Fibroblast of peridontal ligament (primary cell): ENCODE data around the gene TSG101.
A peak's percentile ranks its signal among the peaks of the same experiment; 100 is the strongest.

ENCODE experiments used
- DNase-seq: peaks from one replicate; pipeline ENCODE4 v3.0.0-alpha.2; 2010; ENCODE audit errors: extremely low read depth

The TSG101 gene, protein sequence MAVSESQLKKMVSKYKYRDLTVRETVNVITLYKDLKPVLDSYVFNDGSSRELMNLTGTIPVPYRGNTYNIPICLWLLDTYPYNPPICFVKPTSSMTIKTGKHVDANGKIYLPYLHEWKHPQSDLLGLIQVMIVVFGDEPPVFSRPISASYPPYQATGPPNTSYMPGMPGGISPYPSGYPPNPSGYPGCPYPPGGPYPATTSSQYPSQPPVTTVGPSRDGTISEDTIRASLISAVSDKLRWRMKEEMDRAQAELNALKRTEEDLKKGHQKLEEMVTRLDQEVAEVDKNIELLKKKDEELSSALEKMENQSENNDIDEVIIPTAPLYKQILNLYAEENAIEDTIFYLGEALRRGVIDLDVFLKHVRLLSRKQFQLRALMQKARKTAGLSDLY

DNA sequence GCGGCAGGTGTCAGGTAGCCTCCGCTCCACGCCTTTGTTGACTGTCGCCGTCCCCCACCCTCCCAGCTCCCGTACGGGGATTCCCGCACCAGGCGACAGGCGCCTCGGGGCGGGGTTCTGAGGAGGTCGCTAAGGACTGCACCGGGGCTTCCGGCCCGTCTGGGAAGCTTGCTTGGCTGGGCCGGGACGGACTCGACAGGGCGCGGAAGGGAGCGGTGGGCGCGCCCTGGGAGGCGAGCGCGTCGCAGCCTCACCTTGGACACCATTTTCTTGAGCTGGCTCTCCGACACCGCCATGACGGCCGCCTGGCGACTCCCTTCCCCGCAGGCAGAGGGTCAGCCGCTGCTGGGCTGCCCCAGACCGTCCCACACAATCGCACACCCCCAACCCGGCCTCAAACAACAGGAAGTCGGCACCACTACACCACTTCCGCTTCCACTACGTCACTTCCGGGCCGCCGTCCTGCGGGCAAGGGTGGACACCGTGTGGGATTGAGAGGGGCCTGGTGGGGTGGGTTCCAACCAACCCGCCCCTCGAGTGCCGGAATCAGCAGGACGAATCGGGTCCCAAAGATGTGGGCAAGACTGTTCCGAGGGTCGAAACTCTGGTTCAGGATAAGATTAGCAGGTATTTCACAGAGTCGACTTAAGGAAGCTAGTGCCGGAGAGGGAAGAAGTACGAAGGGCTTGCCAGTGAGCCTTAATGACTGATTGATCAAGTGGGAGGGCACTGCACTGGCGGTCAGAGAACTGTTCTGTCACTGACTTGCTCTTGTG lies at the start of gene TSG101:
Gene TSG101, minus strand, starts transcription at position 422 of the 776 bp plus-strand sequence. Its CDS starts 126 bp downstream, at position 296.
- peak; percentile 92 for DNase-seq

DNA sequence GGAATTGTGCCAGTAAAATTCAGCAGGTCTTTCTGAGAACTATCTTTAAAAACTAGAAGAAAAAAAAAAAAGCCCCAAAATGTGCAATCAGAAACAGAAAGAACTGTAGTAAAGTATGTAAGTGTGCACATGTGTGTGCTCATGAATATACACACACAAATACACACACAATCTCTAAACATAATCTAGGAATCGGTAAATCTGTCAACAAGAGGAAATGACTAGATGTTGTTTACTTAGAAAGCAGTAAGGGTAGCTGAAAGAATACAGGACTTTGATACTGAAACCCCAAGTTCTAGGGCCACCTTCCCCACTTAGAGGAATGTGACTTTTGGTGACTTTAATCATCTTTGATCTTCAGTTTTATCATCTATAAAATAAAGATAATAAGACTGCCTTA lies 48.6 kb upstream of the TSG101 start:
- no peak for DNase-seq

DNA sequence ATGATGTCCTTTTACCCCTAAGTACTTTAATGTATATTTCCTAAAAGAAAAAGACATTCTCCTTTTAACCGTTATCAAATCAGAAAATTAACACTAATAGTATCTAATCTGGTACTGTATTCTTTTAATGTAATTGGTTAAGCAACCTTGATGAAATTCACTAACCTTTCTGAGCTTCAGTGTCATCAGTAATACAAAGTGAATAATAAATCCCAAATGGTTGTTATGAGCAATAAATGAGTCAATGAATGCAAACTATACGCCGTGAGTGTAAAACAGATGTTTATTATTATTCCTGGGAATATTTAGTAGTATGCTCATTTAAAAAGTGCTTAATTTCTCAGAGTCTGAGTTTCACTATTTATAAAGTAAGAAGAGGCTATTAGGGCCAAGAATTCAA lies 40.3 kb upstream of the TSG101 start:
- DNase-seq: peak; percentile 6

DNA sequence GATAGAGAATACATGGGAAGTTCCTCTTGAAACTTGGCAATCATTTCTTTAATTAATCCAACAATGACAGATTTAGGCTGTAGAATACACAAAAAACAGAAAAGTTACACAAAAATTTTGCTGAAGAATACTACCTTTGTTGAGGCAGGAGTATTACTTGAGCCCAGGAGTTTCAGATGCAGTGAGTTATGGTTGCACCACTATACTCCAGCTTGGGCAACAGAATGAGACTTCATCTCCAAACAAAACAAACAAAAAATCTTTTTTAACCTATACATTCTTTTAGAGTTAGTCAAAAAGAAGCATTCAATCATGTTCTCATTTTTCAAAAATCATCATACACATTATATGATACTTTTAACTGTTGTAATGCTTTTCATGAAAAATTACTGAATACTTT lies 39.7 kb upstream of the TSG101 start:
- no peak for DNase-seq

DNA sequence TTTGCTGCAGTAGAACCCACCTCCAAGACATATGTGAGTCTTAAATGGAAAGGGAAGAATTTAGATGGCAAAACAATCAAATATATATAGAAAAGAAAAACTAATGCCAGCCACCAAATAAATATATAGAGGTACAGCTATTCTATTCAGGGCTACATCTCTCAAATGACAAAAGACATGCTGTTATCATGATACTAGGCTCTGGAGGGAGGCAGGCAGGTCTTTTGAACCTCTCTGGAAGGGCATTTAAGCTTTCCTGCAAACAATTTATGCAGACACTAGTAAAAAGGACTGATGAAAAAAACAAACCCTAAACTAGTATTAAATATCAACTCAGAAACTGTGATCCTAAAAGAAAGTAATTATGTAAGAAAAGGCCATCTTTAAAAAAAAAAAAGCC lies 37.4 kb upstream of the TSG101 start:
- no peak for DNase-seq

DNA sequence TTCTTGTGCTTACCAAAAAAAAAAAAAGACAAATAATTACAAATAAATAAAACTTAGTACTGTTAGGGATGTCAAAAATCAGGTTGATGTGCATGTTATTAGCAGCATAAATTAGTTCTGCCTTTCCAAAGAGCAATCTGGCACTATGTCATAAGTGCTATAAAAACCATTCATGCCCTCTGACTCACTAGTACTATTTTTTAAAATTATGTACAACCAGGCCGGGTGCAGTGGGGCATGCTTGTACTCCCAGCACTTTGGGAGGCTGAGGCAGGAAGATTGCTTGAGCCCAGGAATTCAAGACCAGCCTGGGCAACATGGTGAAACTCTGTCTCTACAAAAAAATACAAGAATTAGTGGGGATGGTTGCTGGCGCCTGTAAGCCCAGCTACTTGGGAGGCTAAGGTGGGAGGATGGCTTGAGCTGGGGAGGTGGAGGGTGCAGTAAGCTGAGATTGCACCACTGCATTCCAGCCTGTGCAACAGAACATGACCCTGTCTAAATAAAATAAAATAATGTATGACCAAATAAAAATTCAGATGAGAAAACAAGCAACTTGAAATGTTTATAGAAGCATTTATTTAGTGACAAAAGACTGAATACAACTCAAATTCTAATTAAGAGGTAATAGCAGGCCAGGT lies 36.5 kb upstream of the TSG101 start:
- DNase-seq: no peak

DNA sequence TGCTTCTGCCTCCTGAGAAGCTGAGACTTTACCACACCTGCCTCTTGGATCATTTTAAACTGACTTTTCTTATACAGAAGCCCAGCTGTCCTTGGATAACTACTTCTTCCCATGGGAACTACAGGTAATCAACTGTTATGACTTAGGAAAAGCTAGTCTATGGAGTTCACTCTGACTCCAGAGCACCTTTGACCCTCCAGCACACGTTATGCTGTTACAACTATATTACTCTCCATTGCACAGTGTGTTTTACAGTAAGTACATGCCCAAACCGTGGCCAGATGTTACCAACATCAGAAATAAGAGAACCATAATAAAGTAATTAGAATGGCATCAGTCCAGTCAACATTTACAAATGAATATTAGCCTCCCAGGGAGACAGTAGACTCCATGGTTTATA lies 21.3 kb upstream of the TSG101 start:
- DNase-seq: no peak

DNA sequence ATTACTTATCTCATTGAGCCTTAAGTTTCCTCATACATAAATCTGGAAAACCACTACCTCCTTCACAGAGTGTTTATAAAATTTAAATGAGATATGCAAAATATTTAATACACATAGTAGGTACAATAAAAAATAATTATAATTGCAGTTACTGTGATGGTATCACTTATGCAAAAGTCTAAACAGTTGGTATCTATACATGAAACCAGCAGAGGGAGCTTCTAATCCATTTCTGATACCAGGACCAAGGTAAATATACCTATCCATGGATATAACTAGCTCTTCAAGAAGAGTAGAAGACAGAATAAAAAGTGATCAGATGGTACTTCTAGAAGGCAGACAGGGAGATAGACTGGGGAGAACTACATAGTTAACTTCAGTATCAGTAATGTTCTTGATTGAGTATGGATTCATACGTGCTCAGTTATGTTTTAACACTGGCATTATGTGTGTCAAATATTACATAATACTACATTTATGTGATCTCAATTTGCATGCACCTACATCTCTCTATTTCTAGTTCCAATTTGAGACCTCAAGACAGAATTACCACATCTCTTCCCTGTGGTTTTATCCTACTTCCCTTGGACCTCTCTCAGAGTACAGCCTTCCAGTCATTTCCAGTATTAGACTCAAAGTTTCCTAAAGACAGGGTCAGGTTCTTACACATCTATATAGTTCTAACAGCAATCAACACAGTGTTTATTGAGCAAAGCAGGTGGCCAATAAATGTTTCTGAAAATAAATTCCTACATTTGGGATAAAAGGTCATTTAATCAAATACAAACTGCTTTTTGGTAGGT lies 13.7 kb upstream of the TSG101 start:
- DNase-seq: peak; percentile 23

DNA sequence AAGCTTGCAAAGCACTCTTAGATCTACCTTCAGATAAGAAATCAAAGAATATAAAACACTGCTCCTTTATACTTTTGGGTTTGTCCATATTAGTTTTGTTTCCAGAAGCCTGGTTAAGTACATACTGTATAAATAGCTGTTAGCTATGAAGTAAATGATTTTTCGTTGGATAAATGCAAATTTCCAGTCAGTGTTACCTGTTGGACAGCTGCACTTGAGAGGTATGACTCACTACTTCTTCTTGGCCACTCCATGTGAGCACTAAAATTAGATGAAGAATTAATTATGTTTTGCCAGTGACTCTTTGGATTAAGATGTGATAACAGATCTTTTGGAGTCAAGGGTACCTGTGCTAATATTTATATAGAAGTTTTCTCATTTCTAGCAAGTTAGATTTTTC lies 9.5 kb upstream of the TSG101 start:
- DNase-seq: no peak

DNA sequence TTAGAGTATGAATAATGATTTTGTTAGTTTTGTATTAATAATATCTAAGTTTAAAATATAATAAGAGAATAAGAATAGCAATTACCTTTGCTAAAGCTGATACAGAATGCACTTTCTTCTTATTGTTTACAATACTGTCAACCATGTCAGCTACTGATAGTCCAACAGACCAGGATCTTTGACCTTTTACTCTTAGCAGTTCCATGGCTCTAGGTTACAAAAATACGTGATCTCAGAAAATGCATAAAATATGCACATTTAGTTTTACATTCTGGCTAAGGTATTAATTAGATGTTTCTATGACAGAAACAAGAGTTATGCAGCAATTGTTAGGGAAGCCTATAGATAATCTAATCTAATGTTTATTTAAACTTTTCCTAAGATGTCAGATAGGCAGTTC lies 7.5 kb upstream of the TSG101 start:
- no peak for DNase-seq

DNA sequence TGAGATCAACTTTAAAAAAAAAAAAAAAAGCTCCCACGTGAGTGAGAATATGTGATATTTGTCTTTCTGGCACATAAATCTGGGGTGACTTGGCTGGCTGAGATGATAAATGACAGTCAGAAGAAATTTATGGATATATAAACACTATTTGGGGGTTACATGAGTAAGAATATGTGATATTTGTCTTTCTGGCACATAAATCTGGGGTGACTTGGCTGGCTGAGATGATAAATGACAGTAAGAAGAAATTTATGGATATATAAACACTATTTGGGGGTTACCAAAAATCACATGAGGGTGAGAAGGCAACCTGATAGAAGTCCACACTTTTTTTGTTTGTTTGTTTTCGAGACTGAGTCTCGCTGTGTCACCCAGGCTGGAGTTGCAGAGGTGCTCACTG lies 6.6 kb upstream of the TSG101 start:
- DNase-seq: no peak

DNA sequence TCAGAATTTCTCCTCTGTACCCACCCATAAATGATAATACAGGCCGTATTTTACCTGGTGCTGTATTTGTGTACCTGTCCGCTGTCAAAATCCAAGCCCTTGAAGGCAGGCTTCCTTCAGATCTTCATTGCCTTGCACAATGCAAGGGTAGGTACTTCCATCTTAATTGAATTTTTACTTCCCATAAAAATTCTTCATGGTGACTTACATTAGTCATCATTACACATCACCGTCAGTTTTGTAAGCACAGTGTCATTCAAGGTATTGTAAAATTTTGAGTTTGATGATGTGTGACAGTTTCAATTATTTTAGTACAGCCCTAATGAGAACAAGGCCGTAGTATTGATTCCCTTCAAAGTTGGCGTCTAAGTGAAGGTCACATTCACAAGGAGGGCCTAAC lies 770 bp upstream of the TSG101 start:
- peak; percentile 35 for DNase-seq

DNA sequence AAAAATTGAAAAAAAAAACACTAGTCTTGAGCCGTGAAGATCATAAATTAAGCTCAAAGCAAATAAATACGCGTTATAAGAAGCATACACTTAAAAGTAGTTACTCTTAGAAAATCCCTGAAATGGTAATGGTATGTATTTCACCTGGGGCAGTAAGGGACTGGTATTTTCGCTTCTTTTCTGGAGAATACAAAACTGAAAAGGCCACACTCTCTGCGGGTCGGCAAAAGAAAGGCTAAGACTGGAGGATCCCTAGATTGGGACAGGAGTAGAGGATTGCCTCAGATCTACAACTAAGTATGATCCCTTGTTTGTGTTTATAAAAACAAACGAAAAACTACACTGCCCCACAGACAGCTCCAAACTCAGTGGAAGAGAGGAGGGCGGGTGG lies 617 bp downstream of the TSG101 start:
- DNase-seq: peak; percentile 27

DNA sequence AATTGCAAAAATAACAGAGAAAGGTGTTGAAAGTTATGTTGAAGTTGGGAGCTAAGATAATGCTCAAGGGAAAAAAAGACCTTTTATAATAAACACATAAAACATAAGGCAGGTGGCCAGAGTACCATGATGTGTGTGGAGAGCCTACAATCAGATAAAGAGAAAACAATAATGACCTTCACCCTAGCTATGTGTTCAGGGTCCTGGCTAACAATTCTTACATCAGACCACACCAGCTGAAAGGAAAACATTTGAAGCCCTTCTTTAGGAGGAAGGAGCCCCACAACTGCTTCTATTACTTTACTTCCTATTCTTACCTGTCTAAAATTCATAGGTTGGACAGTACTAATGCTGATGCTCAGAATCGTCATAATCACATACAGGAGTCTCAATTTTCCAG lies 2.5 kb downstream of the TSG101 start:
- no peak for DNase-seq

DNA sequence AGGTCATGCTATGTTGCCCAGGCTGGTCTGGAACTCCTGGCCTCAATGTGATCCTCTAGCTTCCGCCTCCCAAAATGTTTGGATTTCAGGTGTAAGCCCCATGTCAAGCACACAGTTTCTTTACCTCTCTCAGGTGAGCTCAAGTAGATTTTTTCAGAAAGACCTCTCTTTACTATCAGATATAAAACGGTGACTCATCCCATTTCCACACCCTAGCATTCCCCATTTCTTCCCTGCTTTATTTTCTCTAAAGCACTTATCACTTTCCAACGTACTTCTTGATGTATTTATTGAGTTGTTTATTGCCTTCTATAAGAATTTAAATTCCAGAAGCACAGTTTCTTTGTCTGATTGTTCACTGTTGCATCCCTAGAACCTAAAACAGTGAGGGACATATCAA lies 3.7 kb downstream of the TSG101 start:
- no peak for DNase-seq

DNA sequence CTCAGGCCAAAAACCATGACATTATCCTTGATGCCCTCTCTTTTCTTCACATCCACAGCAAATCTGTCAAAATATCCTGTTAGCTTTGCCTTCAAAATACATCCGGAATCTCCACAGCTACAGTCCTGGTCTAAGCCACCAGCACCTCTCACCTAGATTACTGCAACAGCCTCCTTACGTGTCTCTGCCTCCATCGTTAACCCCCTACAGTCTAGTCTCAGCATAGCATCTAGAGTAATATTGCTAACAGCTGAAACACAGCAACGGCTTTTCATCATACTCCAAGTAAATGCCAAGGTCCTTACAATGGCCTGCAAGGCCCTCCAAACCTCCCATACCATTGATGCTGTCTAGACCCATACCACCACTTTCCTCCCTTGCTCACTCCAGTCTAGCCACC lies 4.4 kb downstream of the TSG101 start:
- no peak for DNase-seq

DNA sequence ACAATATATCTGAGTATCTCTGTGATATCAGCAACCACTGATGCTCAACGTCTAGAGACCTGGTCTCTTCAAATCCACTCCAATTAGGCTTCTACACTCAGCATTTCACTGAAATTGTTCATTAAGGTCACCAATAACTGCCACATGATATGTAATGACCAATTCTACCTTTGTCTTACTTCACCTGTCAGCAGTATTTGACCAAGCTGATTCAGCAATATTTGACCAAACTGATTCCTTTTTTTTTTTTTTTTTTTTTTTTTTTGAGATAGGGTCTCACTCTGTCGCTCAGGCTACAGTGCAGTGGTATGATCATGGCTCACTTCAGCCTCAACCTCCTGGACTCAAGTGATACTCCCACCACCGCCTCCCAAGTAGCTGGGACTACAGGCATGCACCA lies 5.6 kb downstream of the TSG101 start:
- DNase-seq: no peak

DNA sequence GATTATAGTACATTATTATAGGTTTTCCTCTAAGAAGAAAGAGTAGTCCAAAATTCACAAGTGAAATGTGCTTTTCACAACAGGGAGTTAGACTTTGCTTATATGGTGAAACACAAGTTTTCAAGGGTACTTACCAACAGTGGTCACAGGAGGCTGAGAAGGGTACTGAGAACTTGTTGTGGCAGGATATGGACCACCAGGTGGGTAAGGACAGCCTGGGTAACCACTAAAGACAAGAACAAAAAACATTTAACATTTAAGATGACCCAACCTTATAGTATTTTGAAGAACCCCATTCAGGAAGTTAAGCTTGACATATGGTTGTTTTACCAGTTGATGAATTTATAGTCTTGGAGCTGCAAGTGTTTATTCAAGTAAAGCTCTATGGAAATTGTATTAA lies 24.4 kb downstream of the TSG101 start:
- DNase-seq: no peak

DNA sequence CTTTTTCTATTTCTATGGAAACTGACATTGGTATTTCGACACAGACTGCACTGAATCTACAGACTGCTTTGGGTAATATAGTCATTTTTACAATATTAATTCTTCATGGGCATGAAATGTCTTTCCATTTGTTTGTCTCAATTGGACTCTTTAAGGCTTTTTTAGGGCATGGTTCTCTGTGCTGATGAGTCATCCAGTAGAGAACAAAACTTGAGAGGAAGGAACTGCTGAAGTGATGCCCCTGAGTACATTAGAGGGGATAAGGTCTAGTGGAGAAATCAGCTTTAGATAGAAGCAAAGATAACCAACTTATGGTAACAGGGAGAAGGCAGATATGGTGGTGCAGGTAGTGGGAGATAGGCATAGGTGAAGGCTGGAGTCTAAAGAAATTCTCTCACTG lies 25.1 kb downstream of the TSG101 start:
- DNase-seq: no peak

DNA sequence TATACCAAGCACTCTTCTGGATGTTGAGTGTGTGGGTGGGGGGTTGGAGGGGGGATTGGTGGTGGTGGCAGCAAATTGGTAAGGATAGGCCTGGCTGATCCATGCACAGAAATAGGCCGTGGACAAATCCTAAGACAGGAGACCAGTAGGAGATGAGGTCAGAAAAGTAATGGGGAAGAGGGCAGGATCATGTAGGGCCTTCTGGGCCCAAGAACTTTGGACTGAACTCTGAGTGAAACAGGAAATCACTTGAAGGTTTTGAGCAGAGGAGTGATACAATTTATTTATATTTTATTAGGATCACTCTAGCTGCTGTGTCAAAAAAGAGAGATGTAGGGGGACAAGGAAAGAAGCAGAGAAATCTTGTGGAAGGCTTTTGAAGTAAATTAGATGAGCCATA lies 28.7 kb downstream of the TSG101 start:
- no peak for DNase-seq

DNA sequence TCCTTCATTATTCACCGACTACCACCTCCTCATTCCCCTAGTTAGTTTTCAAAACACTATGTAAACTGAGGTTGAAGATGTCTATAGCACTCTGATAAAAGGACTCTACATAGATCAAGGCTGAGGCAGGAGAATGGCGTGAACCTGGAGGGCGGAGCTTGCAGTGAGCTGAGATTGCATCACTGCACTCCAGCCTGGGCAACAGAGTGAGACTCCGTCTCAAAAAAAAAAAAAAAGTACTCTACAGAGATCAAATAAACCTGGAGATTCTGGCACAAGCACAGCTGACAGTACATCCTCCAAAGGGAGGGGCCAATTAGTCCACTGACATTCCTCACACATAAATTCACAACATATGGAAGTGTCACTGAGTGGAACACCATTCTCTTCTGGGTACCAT lies 31.0 kb downstream of the TSG101 start:
- DNase-seq: no peak

DNA sequence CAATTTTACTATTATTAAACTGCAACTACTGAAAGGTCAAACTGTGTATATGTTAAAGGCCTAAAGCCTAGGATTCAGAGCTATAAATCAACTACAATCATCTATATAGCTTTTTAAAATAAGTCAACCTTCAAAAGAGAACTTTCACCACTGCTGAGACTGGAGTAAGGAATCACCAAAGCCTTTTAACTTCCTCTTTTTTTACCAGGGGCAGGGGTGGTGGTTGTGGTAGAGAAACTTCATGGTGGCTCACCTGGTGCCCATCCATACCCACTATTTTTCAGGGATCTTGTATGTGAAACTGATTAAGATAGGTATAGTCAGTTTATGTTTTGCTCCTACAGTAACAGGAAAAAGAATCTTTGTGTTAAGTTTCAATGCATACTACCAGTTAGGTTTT lies 31.5 kb downstream of the TSG101 start:
- DNase-seq: no peak
